Ovary (tissue), 10 donors: ENCODE results near the gene UBE2C. TPM values are rescaled to one million over a fixed set of nuclear protein-coding genes. Genes with fewer than 3 reads are reported as not detected.
A peak's percentile ranks its signal among the peaks of the same experiment; 100 is the strongest.
"Not testable (repeated sequence)": the region's sequence is repeated elsewhere in the genome, so short reads cannot be mapped to it uniquely, and the experiment has no call there.

Source experiments
- DNase-seq, 5 donors: peaks; one replicate each; pipeline ENCODE4 v3.0.0-alpha.2; 2019 to 2020
- H3K27ac ChIP-seq, 2 donors: fragments of 200-600 bp; one replicate each; pipeline versions ENCODE4 v1.5.1 to v1.8.0; 2019 to 2022
- H3K27me3 ChIP-seq: fragments of 200-600 bp; one replicate; pipeline ENCODE4 v1.8.0; 2022
- H3K36me3 ChIP-seq: fragments of 200-600 bp; sonication (generic); one replicate; pipeline ENCODE4 v1.5.1; 2019
- H3K4me1 ChIP-seq: one replicate; pipeline ENCODE4 v1.8.1; 2013; ENCODE audit warnings: mild to moderate bottlenecking, moderate library complexity; ENCODE audit not compliant: insufficient read depth
- H3K4me3 ChIP-seq: fragments of 200-600 bp; sonication (generic); one replicate; pipeline ENCODE4 v1.5.1; 2017
- H3K9me3 ChIP-seq, 2 donors: fragments of 200-600 bp in 1 of 2; sonication (generic) in 1 of 2; one replicate each; pipeline versions ENCODE4 v1.5.1 to v1.8.1; 2013 to 2019; ENCODE audit warnings: mild to moderate bottlenecking in 1 of 2, moderate library complexity in 1 of 2
- CTCF ChIP-seq, 3 donors: fragments of 450-650 bp in 2 of 3; fragments of 200-600 bp in 1 of 3; IDR thresholded peaks; one replicate each; pipeline versions ENCODE4 v1.5.1 to v1.8.0; 2016 to 2022; ENCODE audit warnings: antibody characterized with exemption in 3 of 3, mild to moderate bottlenecking in 1 of 3
- EP300 ChIP-seq: sonication (generic); formaldehyde crosslinking; IDR thresholded peaks from one replicate; pipeline ENCODE4 v1.6.1; 2017; ENCODE audit warnings: antibody characterized with exemption
- POLR2A ChIP-seq: fragments of 450-650 bp; IDR thresholded peaks from one replicate; pipeline ENCODE4 v1.6.1; 2017; ENCODE audit warnings: antibody characterized with exemption, mild to moderate bottlenecking, moderate library complexity
- WGBS, 3 donors: extraction: QIAGEN DNeasy Blood & Tissue Kit in 1 of 3; methylation state at CpG; one replicate each; pipeline versions ENCODE4 v1.1.5 to v1.1.7; 2013 to 2017; 5-methylcytosine and 5-hydroxymethylcytosine counted together
- intact Hi-C, 4 donors: fragments of 100-400 bp; cut with DNase I; formaldehyde crosslinking; loops; one replicate each; pipeline versions ENCODE4 v1.11.0 to v1.15.1; 2022 to 2023
- long read RNA-seq, 3 donors: library from polyadenylated mRNA in 2 of 3; unstranded in 2 of 3; transcript quantifications; one replicate each; pipeline ENCODE4 v2.0.0 and lab custom pipeline, GENCODE V29; 2021 to 2026
- polyA plus RNA-seq, 2 donors: library from polyadenylated mRNA; stranded (reverse); fragments of 200-250 nt in 1 of 2; fragments of 350-450 nt in 1 of 2; fragmentation: Illumina TruSeq in 1 of 2; extraction: RNeasy Lipid Tissue Mini Kit (QIAGEN cat#74804) in 1 of 2; gene quantifications; one replicate each; pipeline ENCODE4 v1.2.3, GENCODE V29; 2013 to 2014
- total RNA-seq, 7 donors: library from RNA; depleted of rRNA in 2 of 7; stranded (reverse); fragments of >200 nt in 2 of 7; fragmentation: NEBNext Ultra II Directional in 3 of 7; extraction: Animal tissue kit (Norgen Biotek cat#: 25700) in 3 of 7; gene quantifications; one replicate each; pipeline versions ENCODE4 v1.1.0 to v1.2.4, GENCODE V29; 2016 to 2023
- donor health status: DM: no; HTN: no; CAD: no; lungs with moderate emphysema.
- donor health status: DM: no; HTN: no; CAD: no.
- donor health status: Bipolar disorder and iron deficiency.
- donor health status: DM: yes; HTN: yes; CAD: no.
- donor health status: DM: no; HTN: no; CAD: no.
- donor health status: DM: yes; HTN: yes; CAD: no.

The UBE2C gene
- total RNA-seq, result 1 to 10 TPM in 2 of 7 donors, under 1 TPM in 2, not detected in 3; 0.69 to 1.9 (median 1.0) TPM
- polyA plus RNA-seq, result 1 to 10 TPM; 2.6 to 5.6 TPM
- long read RNA-seq, donor 1, result 0 reads
- long read RNA-seq, donor 2, transcript UBE2C-204 (6 exons, 850 nt), result major isoform, 31 of 41 reads
- long read RNA-seq, donor 2, partial matches to known transcripts, result 0 of 41 reads
- long read RNA-seq, donor 2, other reads (novel, unspliced or antisense), result 6 of 41 reads
- long read RNA-seq, donor 3, partial matches to known transcripts, result 0 of 3 reads
- long read RNA-seq, donor 3, other reads (novel, unspliced or antisense), result 0 of 3 reads

GRCh38 chr20:45812157-45813005 lies at the start of gene UBE2C:
Gene UBE2C (plus strand): TSS chr20:45812644. CDS start chr20:45812696, 52 bp downstream.
- peak; percentile 95 to 98 (median 97) for DNase-seq
- Histone ChIP-seq H3K4me1 (peaks cover 2% of the 10 kb centered on the region), H3K27ac (peak within 1 kb of the TSS in 1 of 2 donors; percentile 39), H3K27me3 (no peaks in the 10 kb centered on the region), H3K9me3 (no peaks in the 10 kb centered on the region), H3K36me3 (no peaks in the 10 kb centered on the region), H3K4me3 (peak within 1 kb of the TSS; percentile 47)
- TF ChIP-seq EP300, result no peak
- no peak for TF ChIP-seq POLR2A
- no peak for TF ChIP-seq CTCF (IDR thresholded peaks at IDR 0.05)
- WGBS, 3 donors, result 1% methylated on average over 59 to 65 of the region's 65 CpGs
- intact Hi-C loops, result no loop called here

- not testable (repeated sequence) for H3K4me3 ChIP-seq, DNase-seq, H3K36me3 ChIP-seq, H3K27me3 ChIP-seq, H3K27ac ChIP-seq, H3K4me1 ChIP-seq, H3K9me3 ChIP-seq
- intact Hi-C loops, result loop anchor here in 1 of 4 donors (5.0 kb wide), 1 partner anchor 447 kb away; no protein-coding TSS in a partner anchor
- WGBS, 3 donors, result 64 to 72% (median 71%) methylated on average over 13 of the region's 13 CpGs
These were observed 47.7 kb upstream of the UBE2C start for GRCh38 chr20:45764618-45765282.

- no peak for DNase-seq
- Histone ChIP-seq H3K4me3 (no peak overlapping the region), H3K4me1 (no peaks in the 10 kb centered on the region), H3K27me3 (no peaks in the 10 kb centered on the region), H3K27ac (no peak overlapping the region), H3K9me3 (no peaks in the 10 kb centered on the region), H3K36me3 (no peaks in the 10 kb centered on the region)
- TF ChIP-seq CTCF (IDR thresholded peaks at IDR 0.05), result no peak
- TF ChIP-seq POLR2A, result no peak
- TF ChIP-seq EP300, result no peak
- whole genome bisulfite sequencing, 3 donors, result 37 to 48% (median 39%) methylated on average over 4 of the region's 4 CpGs
- intact Hi-C loops, result loop anchor here in 1 of 4 donors (5.0 kb wide), 1 partner anchor 448 kb away; no protein-coding TSS in a partner anchor
These were observed 47.1 kb upstream of the UBE2C start for GRCh38 chr20:45765307-45765875.

- H3K9me3 ChIP-seq, result no peaks in the 10 kb centered on the region
- H3K4me3 ChIP-seq, result no peak overlapping the region
- TF ChIP-seq CTCF (IDR thresholded peaks at IDR 0.05), result no peak
- no peak for TF ChIP-seq EP300
- no peak for TF ChIP-seq POLR2A
- no peak overlapping the region for H3K27ac ChIP-seq
- H3K4me1 ChIP-seq, result no peaks in the 10 kb centered on the region
- DNase-seq, result no peak
- intact Hi-C loops, result loop anchor here in 1 of 4 donors (5.0 kb wide), 1 partner anchor 449 kb away; no protein-coding TSS in a partner anchor
- no peaks in the 10 kb centered on the region for H3K27me3 ChIP-seq
- WGBS, 3 donors, result 54 to 65% (median 54%) methylated on average over 3 of the region's 3 CpGs
- no peaks in the 10 kb centered on the region for H3K36me3 ChIP-seq
These were observed 46.5 kb upstream of the UBE2C start for GRCh38 chr20:45765980-45766379.
